C1 segment of cervical spinal cord (tissue), 14 donors: Measurements from ENCODE around the gene AIF1.

Experiments used
- DNase-seq, 14 donors: peaks; one replicate each; lab custom pipeline; 2025; lab: John Stamatoyannopoulos, UW

The AIF1 gene

DNA sequence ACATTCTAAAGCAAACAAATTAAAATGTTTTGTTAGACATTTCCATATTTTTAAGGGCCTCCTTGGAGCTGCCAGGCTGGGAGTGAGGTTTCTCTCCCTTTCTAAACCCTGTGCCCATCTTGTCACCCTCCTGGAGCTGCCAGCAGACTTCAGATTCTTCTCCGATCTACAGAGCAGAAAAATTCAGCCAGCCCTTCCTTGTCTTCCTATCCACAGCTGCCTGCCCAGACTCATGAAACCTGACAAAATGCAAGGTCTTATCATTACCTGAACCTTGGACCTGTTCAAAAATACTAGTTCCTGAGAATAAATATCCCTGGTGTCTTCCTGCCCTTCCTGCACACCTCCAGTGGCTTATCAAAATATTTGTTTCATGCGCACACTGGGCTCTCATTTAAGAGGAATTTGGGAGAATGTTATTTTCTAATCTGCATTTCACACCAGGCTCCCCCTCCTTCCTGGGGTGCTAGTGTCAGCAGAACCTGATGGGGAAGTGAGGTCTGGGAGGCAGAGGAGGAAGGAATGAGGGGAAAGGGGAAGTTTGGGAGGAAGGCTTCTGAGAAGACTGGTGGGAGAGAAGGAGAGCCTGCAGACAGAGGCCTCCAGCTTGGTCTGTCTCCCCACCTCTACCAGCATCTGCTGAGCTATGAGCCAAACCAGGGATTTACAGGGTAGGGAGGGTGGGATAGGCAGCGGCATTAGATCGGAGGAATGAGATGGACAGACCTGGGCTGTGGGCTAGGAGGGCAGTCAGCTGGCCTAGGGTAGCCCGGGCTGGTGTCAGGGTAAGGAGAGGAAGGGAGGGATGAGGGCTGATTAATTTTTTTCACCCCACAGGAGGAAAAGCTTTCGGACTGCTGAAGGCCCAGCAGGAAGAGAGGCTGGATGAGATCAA is at the start of gene AIF1:
Gene AIF1, plus strand, starts transcription at position 551 of the 895 bp plus-strand sequence. Its CDS starts 96 bp downstream, at position 647.
- DNase-seq, result peak in 4 of 14 donors; percentile 14 to 32 (median 16)

DNA sequence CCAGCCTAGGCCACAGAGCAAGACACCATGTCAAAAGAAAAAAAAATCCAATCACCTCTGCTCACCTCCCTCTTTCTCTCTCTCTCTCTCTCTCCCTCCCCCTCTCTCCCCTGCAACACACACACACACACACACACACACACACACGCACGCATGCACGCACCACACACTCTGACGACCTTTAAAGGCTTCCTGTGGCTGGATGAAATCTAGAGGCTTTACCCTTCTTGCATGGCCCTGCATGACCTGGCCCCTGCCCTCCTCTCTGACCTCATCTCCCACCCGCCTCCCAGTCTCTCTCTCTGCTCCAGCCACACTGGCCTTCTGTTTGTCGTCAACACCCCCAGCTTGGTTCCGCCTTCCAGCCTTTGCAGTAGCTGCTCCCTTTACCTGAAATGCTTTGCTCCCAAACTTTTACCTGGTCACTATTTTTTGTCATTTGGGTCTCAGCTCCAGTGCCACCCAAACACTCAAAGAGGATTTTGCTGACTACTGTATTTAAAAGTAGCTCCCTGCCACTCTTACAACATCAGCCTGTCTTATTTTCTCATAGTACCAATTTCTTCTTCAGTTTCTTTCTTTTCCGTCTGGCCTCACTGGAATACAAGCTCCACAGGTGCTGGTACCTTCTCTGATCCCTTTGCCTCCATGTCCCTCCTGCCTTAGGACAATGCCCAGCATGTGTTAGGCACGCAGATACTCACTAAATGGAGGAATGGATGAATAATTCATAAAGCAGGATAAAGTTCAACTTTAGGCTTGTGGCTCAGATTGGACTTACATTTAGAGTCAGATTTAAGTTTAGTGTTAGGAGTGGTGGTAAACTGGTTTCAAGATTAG is 47.3 kb upstream of the AIF1 start:
- DNase-seq, result no peak

DNA sequence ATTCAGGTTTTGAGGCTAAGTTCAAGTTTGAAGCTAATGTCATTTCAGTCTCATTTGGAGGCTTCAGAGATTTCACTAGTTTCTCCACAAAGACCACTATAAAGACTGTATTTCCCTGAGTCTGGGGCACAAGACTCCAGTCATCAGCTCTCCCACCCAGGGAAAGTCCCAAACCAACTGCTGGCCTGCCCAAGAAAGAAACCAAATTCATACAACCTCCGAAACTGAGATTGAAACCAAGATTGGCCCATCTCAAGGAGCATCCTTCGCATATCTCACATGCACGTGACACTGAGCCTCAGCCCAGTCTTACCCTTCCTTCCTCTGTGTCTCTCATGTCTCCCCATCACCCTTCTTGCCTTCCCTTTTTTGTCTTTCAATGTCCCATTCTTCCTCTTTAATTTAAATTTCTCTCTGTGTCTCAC is 46.5 kb upstream of the AIF1 start:
- no peak for DNase-seq

DNA sequence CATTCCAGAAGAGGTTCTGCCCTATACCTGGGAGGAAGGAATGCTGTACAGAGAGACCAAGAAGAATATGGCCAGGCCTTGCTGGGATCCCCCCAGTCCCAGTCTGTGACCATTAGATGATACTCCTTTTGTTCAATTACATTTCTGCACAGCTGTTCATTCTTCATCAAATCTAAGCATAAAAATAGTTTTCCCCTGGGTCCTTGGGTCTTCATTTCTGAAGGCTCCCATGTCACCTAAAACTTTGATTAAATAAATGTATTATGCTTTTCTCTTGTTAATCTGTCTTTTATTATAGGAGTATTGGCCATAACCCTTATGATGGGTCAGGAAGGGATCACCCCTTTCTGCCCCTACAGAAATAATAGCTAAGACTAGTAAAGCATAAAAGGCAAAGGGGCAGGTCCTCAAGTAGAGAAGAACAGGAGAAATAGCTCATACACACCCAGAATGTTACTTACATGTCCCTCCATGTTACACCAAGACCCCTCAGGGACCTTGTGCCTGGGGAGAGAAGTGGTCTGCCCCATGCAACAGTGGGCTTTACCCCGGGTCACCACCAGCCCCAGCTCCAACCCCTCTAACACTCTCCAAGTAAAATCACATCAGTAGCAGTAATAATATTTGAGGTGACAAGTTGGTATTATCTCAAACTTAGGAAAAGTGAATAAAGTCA is 45.0 kb upstream of the AIF1 start:
- no peak for DNase-seq

DNA sequence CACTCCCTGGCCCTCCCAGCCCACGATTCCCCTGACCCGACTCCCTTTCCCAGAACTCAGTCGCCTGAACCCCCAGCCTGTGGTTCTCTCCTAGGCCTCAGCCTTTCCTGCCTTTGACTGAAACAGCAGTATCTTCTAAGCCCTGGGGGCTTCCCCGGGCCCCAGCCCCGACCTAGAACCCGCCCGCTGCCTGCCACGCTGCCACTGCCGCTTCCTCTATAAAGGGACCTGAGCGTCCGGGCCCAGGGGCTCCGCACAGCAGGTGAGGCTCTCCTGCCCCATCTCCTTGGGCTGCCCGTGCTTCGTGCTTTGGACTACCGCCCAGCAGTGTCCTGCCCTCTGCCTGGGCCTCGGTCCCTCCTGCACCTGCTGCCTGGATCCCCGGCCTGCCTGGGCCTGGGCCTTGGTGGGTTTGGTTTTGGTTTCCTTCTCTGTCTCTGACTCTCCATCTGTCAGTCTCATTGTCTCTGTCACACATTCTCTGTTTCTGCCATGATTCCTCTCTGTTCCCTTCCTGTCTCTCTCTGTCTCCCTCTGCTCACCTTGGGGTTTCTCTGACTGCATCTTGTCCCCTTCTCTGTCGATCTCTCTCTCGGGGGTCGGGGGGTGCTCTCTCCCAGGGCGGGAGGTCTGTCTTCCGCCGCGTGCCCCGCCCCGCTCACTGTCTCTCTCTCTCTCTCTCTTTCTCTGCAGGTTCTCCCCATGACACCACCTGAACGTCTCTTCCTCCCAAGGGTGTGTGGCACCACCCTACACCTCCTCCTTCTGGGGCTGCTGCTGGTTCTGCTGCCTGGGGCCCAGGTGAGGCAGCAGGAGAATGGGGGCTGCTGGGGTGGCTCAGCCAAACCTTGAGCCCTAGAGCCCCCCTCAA is 42.8 kb upstream of the AIF1 start, which contains the start of gene LTA:
Gene LTA, plus strand, starts transcription at position 249 of the 871 bp plus-strand sequence. Its CDS starts 454 bp downstream, at position 703.
- no peak for DNase-seq

DNA sequence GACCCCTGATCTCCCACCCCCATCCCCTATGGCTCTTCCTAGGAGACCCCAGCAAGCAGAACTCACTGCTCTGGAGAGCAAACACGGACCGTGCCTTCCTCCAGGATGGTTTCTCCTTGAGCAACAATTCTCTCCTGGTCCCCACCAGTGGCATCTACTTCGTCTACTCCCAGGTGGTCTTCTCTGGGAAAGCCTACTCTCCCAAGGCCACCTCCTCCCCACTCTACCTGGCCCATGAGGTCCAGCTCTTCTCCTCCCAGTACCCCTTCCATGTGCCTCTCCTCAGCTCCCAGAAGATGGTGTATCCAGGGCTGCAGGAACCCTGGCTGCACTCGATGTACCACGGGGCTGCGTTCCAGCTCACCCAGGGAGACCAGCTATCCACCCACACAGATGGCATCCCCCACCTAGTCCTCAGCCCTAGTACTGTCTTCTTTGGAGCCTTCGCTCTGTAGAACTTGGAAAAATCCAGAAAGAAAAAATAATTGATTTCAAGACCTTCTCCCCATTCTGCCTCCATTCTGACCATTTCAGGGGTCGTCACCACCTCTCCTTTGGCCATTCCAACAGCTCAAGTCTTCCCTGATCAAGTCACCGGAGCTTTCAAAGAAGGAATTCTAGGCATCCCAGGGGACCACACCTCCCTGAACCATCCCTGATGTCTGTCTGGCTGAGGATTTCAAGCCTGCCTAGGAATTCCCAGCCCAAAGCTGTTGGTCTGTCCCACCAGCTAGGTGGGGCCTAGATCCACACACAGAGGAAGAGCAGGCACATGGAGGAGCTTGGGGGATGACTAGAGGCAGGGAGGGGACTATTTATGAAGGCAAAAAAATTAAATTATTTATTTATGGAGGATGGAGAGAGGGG is 41.6 kb upstream of the AIF1 start:
- no peak for DNase-seq

DNA sequence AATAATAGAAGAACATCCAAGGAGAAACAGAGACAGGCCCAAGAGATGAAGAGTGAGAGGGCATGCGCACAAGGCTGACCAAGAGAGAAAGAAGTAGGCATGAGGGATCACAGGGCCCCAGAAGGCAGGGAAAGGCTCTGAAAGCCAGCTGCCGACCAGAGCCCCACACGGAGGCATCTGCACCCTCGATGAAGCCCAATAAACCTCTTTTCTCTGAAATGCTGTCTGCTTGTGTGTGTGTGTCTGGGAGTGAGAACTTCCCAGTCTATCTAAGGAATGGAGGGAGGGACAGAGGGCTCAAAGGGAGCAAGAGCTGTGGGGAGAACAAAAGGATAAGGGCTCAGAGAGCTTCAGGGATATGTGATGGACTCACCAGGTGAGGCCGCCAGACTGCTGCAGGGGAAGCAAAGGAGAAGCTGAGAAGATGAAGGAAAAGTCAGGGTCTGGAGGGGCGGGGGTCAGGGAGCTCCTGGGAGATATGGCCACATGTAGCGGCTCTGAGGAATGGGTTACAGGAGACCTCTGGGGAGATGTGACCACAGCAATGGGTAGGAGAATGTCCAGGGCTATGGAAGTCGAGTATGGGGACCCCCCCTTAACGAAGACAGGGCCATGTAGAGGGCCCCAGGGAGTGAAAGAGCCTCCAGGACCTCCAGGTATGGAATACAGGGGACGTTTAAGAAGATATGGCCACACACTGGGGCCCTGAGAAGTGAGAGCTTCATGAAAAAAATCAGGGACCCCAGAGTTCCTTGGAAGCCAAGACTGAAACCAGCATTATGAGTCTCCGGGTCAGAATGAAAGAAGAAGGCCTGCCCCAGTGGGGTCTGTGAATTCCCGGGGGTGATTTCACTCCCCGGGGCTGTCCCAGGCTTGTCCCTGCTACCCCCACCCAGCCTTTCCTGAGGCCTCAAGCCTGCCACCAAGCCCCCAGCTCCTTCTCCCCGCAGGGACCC is 40.6 kb upstream of the AIF1 start:
- DNase-seq, result no peak

DNA sequence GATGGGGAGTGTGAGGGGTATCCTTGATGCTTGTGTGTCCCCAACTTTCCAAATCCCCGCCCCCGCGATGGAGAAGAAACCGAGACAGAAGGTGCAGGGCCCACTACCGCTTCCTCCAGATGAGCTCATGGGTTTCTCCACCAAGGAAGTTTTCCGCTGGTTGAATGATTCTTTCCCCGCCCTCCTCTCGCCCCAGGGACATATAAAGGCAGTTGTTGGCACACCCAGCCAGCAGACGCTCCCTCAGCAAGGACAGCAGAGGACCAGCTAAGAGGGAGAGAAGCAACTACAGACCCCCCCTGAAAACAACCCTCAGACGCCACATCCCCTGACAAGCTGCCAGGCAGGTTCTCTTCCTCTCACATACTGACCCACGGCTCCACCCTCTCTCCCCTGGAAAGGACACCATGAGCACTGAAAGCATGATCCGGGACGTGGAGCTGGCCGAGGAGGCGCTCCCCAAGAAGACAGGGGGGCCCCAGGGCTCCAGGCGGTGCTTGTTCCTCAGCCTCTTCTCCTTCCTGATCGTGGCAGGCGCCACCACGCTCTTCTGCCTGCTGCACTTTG is 39.6 kb upstream of the AIF1 start, which contains the start of gene TNF:
Gene TNF, plus strand, starts transcription at position 231 of the 567 bp plus-strand sequence. Its CDS starts 177 bp downstream, at position 408.
- DNase-seq, result peak in 5 of 14 donors; percentile 19 to 37 (median 24)

DNA sequence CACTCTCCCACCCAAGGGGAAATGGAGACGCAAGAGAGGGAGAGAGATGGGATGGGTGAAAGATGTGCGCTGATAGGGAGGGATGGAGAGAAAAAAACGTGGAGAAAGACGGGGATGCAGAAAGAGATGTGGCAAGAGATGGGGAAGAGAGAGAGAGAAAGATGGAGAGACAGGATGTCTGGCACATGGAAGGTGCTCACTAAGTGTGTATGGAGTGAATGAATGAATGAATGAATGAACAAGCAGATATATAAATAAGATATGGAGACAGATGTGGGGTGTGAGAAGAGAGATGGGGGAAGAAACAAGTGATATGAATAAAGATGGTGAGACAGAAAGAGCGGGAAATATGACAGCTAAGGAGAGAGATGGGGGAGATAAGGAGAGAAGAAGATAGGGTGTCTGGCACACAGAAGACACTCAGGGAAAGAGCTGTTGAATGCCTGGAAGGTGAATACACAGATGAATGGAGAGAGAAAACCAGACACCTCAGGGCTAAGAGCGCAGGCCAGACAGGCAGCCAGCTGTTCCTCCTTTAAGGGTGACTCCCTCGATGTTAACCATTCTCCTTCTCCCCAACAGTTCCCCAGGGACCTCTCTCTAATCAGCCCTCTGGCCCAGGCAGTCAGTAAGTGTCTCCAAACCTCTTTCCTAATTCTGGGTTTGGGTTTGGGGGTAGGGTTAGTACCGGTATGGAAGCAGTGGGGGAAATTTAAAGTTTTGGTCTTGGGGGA is 38.9 kb upstream of the AIF1 start:
- no peak for DNase-seq

DNA sequence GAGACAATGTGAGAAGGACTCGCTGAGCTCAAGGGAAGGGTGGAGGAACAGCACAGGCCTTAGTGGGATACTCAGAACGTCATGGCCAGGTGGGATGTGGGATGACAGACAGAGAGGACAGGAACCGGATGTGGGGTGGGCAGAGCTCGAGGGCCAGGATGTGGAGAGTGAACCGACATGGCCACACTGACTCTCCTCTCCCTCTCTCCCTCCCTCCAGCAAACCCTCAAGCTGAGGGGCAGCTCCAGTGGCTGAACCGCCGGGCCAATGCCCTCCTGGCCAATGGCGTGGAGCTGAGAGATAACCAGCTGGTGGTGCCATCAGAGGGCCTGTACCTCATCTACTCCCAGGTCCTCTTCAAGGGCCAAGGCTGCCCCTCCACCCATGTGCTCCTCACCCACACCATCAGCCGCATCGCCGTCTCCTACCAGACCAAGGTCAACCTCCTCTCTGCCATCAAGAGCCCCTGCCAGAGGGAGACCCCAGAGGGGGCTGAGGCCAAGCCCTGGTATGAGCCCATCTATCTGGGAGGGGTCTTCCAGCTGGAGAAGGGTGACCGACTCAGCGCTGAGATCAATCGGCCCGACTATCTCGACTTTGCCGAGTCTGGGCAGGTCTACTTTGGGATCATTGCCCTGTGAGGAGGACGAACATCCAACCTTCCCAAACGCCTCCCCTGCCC is 38.0 kb upstream of the AIF1 start:
- no peak for DNase-seq

DNA sequence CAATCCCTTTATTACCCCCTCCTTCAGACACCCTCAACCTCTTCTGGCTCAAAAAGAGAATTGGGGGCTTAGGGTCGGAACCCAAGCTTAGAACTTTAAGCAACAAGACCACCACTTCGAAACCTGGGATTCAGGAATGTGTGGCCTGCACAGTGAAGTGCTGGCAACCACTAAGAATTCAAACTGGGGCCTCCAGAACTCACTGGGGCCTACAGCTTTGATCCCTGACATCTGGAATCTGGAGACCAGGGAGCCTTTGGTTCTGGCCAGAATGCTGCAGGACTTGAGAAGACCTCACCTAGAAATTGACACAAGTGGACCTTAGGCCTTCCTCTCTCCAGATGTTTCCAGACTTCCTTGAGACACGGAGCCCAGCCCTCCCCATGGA is 37.5 kb upstream of the AIF1 start:
- DNase-seq, result no peak

DNA sequence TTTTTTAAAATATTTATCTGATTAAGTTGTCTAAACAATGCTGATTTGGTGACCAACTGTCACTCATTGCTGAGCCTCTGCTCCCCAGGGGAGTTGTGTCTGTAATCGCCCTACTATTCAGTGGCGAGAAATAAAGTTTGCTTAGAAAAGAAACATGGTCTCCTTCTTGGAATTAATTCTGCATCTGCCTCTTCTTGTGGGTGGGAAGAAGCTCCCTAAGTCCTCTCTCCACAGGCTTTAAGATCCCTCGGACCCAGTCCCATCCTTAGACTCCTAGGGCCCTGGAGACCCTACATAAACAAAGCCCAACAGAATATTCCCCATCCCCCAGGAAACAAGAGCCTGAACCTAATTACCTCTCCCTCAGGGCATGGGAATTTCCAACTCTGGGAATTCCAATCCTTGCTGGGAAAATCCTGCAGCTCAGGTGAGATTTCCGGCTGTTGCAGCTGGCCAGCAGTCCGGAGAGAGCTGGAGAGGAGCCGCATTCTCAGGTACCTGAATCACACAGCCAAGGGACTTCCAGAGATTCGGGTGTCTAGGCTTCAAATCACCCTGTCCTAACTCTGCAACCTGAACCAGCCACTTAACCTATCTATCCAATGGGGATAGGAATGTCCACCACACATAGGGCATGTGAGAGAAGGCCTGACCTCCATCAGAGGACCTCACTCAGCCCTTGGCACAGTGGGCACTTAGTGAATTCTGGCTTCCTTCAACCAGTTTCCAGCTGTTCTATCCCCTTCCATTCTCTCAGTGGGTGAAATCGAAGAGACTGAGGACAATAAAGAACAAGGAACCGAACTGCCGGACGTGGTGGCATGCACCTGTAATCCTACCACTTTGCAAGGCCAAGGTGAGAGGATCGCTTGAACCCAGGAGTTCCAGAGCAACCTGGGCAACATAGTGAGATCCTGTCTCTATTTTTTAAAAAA is 36.6 kb upstream of the AIF1 start:
- no peak for DNase-seq

DNA sequence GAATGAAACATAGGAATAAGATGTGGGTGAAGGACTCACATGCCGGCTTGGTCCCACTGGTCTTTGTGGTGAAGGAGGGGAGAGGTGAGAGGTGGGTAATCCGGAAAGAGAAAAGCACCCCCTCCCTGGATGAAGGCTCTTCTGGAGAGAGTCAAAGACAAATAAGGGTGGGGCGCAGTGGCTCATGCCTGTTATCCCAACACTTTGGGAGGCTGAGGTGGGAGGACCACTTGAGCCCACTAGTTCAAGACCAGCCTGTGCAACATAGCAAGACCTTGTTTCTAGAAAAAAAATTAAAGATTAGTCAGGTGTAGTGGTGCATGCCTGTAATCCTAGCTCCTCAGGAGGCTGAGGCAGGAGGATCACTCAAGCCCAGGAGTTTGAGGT is 35.9 kb upstream of the AIF1 start:
- DNase-seq, result no peak

DNA sequence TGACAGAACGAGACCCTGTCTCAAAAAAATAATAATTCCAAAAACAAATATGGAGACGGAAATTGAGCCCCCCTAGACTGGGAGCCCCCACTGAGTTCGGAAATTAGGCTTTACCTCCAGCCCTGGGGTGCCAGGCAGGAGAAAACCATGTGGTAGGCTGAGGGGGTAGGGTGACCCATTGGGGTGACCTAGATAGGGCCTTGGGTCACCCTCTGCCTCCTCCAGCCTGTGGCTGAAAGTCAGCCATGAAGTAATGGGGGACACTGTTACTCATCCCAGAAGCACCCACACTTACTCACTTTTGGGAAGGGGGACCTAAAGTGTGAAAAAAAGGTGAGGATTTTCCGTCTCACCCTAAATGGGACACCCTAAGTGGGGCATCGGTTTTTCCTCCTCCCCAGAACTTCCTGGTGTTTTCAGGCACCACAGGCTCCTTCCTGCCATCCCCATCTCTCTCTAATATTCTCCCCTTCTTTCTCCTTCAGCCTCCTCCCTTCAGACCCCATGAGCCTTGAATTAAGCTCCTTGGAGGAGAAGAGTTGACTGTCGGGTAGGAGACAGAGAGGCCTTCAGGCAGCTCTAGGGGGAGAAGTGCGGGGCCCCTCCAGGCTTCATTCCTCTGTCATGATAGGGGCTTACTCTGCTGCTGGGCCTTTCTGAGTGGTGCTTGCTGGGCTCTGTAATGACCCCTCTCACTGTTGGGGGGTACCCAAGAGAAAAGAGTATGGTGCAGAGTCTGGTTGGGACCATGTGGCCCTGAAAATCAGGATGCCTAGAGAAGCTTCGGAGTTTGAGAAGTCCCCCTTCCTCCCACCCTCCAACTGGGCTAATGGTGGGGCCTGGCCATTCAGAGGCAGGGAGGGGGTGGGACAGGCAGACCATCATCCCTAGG is 35.2 kb upstream of the AIF1 start:
- no peak for DNase-seq

DNA sequence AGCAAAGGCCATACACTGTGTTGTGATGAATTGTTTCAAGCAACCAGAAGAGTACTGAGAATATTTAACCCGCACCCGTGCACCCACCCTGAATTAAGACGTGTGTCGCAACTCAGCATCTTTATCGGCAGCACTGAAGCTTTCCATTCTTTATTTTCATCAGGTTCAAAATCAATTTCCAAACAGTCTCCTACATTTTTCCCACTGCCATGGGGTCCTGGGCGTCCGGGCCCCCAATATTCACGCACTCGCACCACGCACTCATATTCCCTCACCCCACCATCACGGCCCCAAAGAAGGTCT is 34.6 kb upstream of the AIF1 start:
- no peak for DNase-seq
